NCI-H128 (cell line): ENCODE results near the gene REEP2.
A peak's percentile ranks its signal among the peaks of the same experiment; 100 is the strongest.

Experiments
- DNase-seq: peaks from one replicate; lab custom pipeline; 2025; ENCODE audit not compliant: unreplicated experiment; lab: John Stamatoyannopoulos, UW

Gene REEP2

GRCh38 chr5:138448481-138449398 is 9.9 kb downstream of the REEP2 start:
- peak; percentile 58 for DNase-seq

GRCh38 chr5:138449501-138450239 is 10.8 kb downstream of the REEP2 start:
- peak; percentile 45 for DNase-seq

- no peak for DNase-seq
These were observed 12.1 kb downstream of the REEP2 start for GRCh38 chr5:138450971-138451370.

GRCh38 chr5:138452720-138453119 is 13.9 kb downstream of the REEP2 start:
- no peak for DNase-seq

GRCh38 chr5:138453590-138453989 is 14.7 kb downstream of the REEP2 start:
- no peak for DNase-seq

- DNase-seq, result no peak
These were observed 15.3 kb downstream of the REEP2 start for GRCh38 chr5:138454121-138454520.

- no peak for DNase-seq
These were observed 16.5 kb downstream of the REEP2 start for GRCh38 chr5:138455232-138455930.

- no peak for DNase-seq
These were observed 18.8 kb downstream of the REEP2 start for GRCh38 chr5:138457531-138458275.

- DNase-seq, result no peak
These were observed 19.5 kb downstream of the REEP2 start for GRCh38 chr5:138458384-138458783.

GRCh38 chr5:138458856-138459255 is 20.0 kb downstream of the REEP2 start:
- no peak for DNase-seq

GRCh38 chr5:138459311-138459933 is 20.6 kb downstream of the REEP2 start:
- no peak for DNase-seq

- no peak for DNase-seq
These were observed 21.3 kb downstream of the REEP2 start for GRCh38 chr5:138460032-138460693.

GRCh38 chr5:138461343-138462125 is 22.7 kb downstream of the REEP2 start:
- no peak for DNase-seq

- DNase-seq, result no peak
These were observed 24.7 kb downstream of the REEP2 start for GRCh38 chr5:138463419-138464007.

- DNase-seq, result peak; percentile 80
These were observed 25.1 kb downstream of the REEP2 start for GRCh38 chr5:138464008-138464387.

GRCh38 chr5:138464388-138465260 is 25.8 kb downstream of the REEP2 start:
- DNase-seq, result peak; percentile 87

GRCh38 chr5:138465261-138466124 is 26.6 kb downstream of the REEP2 start, which contains the start of gene EGR1:
EGR1 (plus strand) TSS chr5:138465479; CDS start chr5:138465762, 283 bp downstream.
- peak; percentile 70 for DNase-seq
